Spleen (tissue), 7 donors: Measurements from ENCODE around the gene PTOV1.

Experiments used
- POLR2A ChIP-seq, 3 donors: fragments of 450-650 bp; IDR thresholded peaks; one replicate each; pipeline ENCODE4 v1.5.1; 2017; ENCODE audit warnings: antibody characterized with exemption in 3 of 3, mild to moderate bottlenecking in 1 of 3
- TF ChIP-seq, protein P1 (sequence below), 11 experiments: fragments of 200-600 bp in 7 of 11; fragments of 450-650 bp in 4 of 11; sonication (generic) in 4 of 11; IDR thresholded peaks in 8 of 11; conservative IDR thresholded peaks in 3 of 11; 1 replicate in 7 of 11; 2 replicates in 4 of 11; pipeline versions ENCODE4 v1.4.0 to v1.8.0; 2016 to 2021; ENCODE audit warnings: antibody characterized with exemption in 11 of 11, inconsistent platforms in 4 of 11, mild to moderate bottlenecking in 1 of 11
- donor health status: DM: no; HTN: no; CAD: no; lungs with moderate emphysema.
- donor health status: DM: no; HTN: no; CAD: no.
- donor health status: DM: no; HTN: no; CAD: no.

GRCh38 chr19:49855676-49856573 is 5.0 kb downstream of the PTOV1 start:
- TF ChIP-seq POLR2A (IDR thresholded peaks at IDR 0.05): no peak
- TF ChIP-seq, protein P1, sequence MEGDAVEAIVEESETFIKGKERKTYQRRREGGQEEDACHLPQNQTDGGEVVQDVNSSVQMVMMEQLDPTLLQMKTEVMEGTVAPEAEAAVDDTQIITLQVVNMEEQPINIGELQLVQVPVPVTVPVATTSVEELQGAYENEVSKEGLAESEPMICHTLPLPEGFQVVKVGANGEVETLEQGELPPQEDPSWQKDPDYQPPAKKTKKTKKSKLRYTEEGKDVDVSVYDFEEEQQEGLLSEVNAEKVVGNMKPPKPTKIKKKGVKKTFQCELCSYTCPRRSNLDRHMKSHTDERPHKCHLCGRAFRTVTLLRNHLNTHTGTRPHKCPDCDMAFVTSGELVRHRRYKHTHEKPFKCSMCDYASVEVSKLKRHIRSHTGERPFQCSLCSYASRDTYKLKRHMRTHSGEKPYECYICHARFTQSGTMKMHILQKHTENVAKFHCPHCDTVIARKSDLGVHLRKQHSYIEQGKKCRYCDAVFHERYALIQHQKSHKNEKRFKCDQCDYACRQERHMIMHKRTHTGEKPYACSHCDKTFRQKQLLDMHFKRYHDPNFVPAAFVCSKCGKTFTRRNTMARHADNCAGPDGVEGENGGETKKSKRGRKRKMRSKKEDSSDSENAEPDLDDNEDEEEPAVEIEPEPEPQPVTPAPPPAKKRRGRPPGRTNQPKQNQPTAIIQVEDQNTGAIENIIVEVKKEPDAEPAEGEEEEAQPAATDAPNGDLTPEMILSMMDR (IDR thresholded peaks at IDR 0.05 in 8 of 11, conservative IDR thresholded peaks at IDR 0.05 in 3 of 11): no peak
